SKM-1 (cell line): ENCODE measurements around the gene SDSL.
A peak's percentile ranks its signal among the peaks of the same experiment; 100 is the strongest.

ENCODE experiments used
- DNase-seq: peaks from one replicate; lab custom pipeline; 2025; ENCODE audit not compliant: unreplicated experiment; lab: John Stamatoyannopoulos, UW

The SDSL gene

DNA sequence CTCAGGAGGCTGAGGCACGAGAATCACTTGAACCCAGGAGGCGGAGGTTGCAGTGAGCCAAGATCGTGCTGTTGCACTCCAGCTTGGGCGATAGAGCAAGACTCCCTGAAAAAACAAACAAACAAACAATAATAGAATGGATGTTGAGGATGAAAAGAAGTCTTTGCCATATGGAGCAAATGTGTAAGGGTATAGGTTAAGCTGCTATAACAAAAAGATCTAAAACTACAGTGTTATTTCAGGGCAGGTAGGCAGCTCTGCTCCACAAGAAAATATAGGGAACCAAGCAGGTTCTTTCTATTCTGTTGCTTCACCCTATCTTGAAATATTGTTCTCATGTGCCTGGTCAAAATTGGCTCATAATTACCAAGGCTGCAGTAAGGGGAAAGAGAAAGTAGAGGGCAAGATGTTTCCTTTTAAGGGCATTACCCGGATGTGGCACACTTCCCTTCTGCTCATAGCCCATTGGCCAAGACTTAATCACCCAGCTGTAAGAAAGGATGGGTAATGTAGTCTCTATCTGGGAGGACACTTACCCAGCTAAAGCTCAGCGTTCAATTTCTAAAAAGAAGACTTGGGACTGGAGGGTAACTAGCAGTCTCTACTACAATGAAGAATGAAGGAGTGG is 23.5 kb downstream of the SDSL start:
- no peak for DNase-seq

- no peak for DNase-seq
These were observed 26.7 kb downstream of the SDSL start for GRCh38 chr12:113448873-113449272.

- no peak for DNase-seq
These were observed 27.1 kb downstream of the SDSL start for GRCh38 chr12:113449299-113449698.

GRCh38 chr12:113449839-113450238 is 27.7 kb downstream of the SDSL start:
- no peak for DNase-seq

DNA sequence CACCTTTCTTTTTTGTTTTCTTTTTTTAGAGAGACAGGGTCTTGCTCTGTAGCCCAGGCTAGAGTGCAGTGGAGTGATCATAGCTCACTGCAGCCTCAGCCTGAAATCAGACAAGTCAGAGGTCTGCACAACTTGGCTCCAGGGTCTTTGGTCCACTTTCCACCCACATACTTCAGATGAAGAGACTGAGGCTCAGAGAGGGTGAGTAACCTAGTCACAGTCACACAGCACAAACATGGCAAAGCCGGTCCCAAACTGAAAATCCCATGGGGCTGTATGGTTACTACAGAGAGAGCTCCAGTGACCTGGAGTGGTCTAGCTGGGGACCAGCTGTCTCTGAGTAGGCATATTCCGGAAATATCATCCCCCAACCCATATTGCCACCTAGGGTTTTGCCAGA is 30.3 kb downstream of the SDSL start:
- DNase-seq: no peak

DNA sequence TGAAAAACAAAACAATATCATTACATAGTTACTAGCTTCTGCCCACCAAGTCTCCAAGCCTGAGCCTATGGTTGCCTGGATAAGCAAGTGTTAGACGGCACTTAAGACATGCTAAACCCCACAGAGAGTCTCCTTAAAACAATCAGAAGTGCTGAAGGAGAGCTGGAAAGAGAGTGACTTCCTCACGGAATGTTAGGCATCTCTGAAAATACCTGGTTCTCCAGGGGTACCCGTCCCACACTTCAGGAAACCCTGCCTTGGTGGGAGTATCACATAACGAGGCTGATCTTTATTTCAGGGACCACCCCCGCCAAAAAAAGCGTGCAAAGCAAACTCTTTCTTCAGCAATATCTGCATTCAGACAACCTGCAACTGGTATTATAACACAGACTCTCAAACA is 31.1 kb downstream of the SDSL start:
- no peak for DNase-seq

DNA sequence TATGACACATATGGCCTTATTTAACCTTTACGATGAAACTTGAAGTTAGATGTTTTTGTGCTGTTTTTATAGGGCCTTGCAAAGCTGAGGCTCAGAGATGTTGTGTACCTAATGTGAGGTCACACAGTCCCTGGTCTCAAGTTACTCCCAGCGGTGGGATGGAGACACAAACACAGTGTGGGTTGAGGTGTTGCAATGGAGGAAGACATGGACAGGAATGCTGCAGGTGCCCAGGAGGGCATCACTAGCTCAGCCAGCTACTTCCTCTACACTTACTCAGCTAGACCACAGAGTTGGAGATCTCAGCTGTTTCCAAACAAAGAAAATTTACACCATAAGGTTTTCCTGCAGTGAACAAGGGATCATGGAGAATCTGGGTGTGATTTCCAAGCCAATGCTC is 34.0 kb downstream of the SDSL start:
- DNase-seq: no peak

GRCh38 chr12:113456761-113457160 is 34.6 kb downstream of the SDSL start:
- DNase-seq: no peak

DNA sequence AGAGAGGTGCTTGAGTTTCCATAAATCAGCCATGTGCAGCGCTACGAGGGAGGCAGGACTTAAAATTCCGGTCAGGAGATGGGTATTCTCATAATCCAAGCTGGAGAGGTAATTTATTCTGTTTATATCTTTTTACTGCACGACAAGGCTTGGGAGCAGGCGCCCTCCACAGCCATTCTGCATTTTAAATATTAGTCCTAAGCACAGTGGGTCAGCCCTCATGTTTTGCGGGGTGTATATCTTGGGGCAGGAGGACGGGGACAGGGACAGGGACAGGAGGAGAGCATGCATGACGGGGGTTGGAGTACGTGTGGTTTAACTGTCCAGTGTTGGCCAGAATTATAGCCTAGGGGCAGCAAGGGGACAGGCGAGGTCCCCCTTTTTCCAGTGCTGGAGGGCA is 35.0 kb downstream of the SDSL start:
- DNase-seq: no peak

- DNase-seq: no peak
These were observed 35.5 kb downstream of the SDSL start for GRCh38 chr12:113457710-113458109.

DNA sequence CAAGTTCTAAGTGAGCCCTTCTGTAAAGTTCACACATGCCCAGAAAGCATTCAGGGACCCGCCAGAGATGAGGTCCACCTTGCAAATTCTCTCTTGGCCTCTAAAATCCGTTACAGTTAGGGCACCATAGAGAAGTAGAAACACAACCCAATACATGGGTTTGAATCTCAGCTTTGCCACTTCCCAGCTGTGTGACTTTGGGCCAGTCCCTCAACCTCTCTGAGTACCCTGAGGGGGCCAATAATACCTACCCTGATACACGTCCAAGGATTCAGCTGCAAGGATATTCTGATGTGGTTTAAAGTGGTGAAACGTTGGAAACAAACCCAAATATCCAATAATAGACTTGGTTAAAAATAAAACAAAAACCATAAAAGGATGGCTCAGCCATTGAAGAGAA is 37.8 kb downstream of the SDSL start:
- DNase-seq: no peak

DNA sequence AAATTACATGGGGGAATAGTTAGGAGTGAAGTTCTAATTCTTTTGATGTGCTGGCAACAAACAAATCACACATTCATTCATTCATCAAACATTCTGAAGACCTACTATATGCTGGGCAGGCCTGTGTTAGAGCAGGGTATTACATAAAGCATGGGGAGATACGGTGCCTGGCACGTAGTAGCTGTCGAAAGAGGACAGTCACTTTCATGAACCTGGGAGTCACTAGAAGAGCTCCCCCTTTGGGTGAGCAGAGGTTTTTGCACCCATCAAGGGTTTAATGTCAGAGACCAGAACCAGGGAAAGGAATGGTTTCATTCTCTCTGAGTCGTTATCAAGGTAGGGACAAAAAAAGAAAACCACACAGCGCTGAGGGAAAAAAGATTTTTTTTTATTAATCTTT is 39.5 kb downstream of the SDSL start:
- DNase-seq: peak; percentile 3

DNA sequence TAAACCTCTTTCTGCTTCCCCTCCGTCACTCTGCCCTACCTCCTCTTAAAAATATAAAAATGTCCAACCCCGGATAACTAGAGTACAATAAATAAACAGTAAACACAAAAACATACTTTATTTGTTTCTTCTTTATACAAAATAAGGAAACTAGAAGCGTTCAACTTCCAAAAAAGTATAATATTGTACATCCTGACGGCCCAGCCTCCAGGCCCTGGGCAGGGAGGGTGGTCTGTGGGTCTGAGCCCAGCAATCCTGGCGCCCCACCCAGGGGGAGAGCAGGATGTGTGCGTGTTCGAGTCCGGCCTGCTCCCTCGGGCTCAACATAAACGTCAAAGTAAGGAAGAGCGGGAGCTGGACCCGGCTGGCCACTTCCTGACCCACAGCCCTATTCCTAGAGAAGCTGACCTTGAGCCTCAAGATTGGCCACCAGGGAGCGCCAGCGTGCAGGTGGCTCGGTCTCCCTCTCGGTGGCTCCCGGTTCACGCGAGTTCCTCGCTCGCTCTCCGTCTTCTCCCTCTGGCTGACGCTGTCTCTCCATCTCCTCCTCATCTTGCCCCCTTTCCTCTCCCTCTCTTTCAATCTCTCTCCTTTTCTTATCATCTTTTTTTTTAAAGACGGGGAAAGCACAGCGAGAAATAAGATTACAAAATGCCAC is 40.1 kb downstream of the SDSL start:
- peak; percentile 11 for DNase-seq

DNA sequence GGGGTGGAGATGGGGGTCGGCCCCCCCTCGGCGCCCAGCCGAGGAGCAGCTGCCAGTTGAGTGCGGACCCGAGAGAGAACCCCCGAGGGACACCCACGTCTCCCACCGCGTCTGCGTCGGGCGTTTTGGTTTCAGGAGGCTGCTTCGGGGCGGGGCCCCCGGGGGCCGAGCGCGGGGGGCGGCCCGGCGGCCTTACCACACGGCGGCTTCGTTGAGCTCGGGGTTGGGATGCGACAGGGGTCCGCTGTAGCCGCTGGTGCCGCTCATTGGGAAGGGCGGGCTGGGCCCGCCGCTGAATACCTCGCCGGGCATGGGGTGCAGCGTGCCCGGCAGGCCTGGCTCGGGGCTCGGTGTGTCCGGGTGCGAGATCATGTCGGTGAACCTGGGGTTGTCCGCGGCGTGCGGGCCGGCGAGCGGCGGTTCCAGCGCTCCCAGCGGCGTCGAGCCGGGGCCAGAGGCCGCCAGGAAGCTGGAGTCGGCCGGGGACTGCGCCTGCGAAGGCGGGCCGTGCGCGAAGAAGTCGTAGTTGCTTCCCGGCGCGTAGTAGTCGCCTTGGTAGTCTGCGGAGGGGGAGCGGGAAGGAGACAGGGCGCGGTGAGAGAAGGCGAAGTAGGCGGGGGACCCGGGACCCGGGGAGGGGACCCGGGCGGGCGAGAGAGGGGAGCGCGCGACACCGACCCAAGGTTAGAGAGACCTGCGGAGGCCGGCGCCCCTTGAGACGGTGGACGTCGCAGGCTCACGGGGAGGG is 41.0 kb downstream of the SDSL start:
- DNase-seq: no peak

DNA sequence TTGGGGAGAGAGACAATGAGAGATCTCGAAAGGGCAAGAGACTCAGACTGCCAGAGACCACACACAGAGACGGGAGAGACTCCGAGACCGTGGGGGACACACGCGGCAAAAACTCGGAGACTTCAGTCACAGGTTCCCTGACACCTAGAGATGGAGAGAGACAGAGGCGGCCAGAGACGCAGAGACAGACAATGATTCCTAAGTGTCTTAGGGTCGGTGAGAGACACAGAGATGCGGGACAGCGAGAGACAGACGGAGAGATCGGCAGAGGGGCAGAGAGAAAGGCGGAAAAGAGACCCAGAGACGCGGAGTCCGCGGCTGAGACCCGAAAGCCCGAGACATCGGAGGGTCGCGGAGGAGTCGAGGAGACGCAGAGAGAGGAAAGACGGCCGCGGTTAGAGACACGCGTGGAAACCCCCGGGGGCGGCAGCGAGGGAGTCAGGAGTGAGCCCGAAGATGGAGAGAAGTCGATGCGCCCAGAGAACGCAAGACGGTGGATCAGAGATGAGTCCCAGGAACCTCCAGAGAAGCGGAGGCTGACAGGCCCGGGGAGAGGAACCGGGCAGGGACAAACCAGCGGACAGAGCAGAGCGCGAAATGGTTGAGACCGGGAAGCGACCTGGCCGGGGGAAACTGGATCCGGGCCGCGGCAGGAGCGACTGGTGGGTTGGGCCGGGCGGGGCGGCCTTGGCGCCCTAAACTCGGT is 41.7 kb downstream of the SDSL start:
- no peak for DNase-seq

DNA sequence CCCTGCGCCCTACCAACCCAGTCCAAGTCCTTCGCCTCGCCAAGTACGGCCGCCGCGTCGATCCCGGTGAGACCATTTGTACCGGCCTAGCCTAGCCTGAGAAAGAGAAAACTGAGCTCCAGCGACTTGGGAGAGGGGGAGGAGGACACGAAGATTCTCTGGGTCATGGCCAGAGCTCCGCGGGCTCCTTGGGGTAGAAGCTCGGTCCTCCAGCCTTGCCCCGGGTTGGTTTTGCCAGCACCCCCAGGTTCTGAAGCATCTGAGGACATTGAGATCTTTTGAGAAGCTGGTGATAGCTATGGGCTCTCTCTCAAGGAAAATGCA is 42.2 kb downstream of the SDSL start:
- DNase-seq: no peak

- DNase-seq: no peak
These were observed 42.9 kb downstream of the SDSL start for GRCh38 chr12:113464852-113465719.

GRCh38 chr12:113465808-113466453 is 43.8 kb downstream of the SDSL start:
- DNase-seq: no peak

DNA sequence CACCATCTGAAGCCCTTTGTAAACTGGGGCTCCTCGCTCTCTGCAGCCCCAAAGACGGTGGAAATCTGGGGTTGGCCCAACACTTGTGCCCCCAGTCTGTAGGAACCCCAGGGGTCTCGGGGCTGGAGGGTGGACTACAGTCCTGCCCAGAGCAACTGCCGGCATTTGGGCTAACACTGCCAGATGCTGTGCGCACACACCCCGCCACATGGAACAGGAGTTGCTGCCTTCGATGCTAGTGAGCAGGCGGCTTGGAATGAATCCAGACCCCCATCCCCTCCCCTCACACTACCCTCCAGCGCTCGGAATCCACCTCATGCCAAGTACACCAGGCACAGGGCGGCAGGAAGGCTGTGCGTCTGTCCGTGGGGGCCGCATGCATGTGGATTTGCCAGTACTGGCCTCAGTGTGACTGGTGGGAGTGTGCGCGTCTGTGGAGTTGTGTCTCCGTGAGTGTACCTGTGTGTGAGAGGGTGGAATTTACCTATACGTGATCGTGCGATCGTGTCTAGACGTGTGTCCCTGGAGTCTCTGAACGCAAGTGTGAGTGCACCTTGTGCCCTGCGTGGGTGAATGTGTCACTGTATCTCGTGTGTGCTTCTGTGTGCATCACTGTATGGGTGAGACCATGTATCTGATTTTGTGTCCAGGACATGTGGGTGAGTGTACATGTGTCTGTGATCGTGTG is 44.4 kb downstream of the SDSL start:
- no peak for DNase-seq

GRCh38 chr12:113467142-113467501 is 44.9 kb downstream of the SDSL start:
- no peak for DNase-seq
